GM21528 (cell line): Measurements from ENCODE around the gene FRMD4A.

Experiments
- ATAC-seq: cut with Tn5 transposase; IDR thresholded peaks from one replicate; pipeline ENCODE4 v1.9.1; 2021; ENCODE audit warnings: mild to moderate bottlenecking, moderate library complexity; ENCODE audit not compliant: unreplicated experiment, low FRiP score

The FRMD4A gene

DNA sequence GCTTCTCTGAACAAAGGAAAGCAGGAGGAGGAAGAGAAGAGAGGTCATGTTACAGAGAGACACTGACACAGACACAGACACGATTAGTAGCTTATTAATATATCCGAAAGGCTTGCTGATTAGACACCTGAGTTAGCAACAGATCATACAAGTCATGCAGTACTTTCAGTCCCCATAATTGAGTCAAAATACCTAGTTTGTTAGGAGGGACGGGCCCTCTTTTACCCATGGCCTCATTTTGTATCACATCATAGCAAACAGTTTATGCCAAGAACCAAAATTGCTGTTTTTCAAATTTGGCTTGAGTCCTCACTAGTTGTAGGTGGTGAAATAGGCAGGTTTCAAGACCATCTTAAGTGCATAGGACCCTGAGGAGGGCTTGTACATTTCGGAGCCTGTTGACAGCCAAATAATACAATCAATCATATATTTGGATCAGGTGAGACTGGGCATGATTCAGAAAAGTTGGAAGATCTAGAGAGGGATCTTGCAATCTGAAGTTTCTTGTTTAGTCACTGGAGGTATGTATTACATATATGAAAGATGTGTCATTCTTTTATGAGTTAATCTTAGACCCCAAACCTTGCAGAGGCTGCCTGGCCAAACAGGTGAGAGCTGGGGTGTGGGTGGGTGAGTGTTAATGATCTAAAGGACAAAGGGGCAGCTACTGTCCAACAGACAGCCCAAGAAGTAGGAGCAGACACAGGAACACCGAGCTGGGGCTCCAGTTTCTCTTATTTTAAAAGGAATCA is 678.6 kb downstream of the FRMD4A start:
- ATAC-seq, result no peak

DNA sequence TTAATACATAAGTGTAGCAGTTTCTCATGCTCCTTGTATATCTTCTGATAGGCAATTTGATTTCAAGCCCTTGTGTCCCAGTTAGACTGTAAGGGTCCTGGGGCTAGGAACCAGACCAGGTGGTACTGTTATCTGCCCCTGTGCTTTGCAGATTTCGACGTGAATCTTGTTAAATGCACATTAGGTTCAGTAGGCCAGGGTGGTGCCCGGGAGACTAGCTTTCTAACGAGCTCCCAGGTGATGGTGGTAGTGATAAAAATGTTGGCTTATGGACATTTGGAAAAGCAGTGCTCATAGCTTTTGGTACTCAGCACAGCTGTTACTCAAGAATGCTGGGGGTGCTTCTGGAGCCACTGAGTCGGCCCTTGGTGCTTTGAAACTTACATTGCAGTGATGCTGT is 679.8 kb downstream of the FRMD4A start:
- no peak for ATAC-seq

DNA sequence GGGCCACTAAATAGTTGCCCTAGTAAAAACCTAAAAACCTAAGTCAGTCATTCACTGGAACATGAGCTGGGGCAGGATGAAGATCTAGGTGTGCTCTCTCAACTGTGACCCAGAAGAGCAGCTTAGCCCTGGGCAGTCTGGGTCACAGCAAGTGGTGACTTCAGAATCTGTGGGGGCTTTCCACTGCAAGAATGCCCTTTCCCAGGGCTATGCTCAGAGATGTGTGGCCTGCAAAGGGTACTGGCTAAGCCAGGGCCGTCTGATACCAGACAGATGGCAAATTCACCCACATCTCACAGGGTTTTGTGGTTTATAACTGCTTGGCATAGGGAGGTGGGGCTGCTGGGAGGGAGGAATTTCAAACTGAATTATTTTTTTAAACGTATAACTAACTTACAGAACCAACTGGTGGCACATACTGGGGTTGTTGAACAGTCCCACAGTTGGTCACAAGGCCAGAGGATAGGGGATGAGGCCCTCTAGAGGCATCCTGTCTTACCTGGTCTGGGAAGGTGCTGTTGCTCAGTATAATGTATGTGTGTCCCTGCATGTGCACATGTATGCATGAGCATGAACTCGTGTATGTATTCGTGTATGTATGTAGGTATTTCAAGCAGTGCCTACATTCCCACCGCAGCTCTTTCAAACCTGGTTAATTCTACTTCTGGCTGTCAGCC is 680.7 kb downstream of the FRMD4A start:
- no peak for ATAC-seq

DNA sequence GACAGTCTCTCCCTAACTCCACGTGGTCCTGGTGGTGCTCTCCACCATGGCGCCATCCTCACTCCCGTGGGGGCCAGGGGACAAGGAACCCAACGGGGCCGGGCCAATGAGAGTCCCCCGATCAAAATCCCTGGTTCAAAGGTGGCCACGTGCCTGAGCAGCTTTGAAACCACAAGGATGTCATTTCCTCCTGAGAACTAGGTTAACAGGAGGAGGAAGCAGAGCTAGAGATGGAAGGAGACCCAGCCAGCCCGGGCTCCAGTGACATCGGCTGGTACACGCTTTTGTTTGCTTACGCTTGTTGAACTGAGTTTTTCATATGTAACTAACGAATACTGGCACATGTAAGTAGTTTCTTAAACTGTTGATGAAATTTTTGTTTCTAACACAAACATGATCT is 682.3 kb downstream of the FRMD4A start:
- ATAC-seq, result no peak

DNA sequence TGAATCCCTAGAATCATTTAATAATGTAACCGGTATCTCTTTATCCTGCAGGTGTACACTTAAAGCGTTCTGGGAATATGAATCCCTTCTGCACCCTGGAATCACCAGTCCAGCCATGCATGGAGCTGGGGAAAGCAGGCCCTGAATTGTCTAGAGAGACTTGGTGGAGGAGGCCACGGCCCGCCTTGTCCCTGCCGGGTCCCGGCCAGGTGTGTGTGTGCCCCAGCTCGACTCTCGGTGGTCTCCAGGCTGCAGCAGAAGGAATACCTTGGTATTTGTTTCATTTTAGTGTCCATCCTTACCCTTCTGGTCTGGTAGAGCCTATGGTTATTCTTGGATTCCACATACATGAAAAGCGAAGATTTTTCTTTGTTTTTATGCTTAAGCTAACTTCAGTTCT is 685.9 kb downstream of the FRMD4A start:
- ATAC-seq, result no peak

DNA sequence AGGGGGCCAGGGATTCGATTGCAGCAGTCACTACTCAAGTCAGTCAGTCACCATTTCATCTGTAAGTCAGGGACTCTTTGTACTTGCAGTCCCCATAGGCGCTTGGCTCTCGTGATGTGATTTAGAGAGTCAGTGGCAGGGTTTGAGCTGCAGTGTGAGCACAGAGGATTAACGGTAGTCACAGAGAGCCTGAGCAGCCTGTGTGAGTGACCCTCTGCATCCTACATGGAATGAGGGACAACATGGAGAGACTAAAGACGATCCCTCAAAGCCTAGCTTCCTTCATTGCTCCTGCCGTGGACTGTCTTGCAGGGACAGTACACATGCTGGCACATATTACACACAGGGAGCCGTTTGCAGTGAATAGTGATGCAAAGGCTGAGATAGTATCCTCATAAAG is 687.7 kb downstream of the FRMD4A start:
- no peak for ATAC-seq

DNA sequence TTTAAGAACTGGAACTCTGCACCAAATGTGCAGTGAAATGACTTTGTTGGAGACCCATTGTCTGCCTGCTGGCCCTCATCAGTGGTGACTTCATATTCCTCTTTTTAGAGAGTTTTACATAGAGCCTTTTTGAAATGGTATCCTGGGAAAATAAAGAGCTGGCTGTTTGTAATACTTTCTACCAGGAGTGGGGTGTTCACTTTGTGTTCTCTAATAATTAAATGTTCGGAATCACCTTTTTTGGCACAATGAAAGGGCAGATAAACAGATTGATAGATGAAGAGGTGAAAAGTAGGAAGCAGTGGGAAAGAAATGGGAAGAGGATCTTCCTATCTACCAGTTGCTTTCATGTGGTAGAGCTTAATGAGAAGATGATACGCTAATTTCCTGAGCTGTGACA is 688.4 kb downstream of the FRMD4A start:
- no peak for ATAC-seq

DNA sequence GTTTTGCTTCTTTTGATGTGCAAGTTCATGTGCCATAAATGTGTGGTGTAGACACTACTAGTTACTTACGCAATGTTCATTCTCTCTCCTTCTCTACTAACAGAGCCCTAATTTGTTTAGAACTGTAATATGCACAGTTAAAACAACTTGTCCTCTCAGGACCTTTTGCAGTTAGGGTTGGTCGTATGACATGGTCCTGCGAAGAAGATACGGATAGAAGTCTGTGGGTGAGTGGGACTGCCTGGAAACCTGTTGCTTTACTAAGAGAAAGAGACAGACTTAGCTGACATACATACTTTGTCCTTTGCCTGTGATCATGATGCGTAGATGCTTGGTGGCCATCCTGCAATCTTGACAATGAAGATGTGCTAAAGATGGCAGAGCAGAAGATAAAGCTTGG is 692.8 kb downstream of the FRMD4A start:
- no peak for ATAC-seq

DNA sequence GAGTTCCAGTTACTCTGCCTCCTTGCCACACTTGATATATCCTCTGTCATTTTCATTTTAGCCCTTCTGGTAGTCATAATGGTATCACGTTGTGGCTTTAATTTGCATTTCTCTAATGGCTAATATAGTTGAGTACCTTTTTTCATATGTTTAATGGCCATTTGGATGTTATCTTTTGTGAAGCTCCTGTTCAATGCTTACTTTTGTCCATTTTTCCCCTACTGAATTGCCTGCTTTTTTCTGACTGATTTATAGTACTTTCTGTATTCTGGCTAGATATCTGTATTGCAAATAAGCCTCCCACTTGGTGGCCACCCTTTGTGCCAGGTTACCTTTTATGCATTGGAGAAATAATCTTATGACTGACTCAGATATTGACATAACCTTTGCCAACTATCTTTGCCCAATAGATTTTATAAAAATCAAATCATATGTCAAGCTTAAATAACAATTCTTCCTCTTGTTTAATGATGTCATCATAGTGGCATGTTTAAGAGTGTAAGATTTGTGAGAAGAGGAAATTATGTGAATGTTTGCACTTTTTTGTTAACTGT is 693.3 kb downstream of the FRMD4A start:
- ATAC-seq, result no peak

DNA sequence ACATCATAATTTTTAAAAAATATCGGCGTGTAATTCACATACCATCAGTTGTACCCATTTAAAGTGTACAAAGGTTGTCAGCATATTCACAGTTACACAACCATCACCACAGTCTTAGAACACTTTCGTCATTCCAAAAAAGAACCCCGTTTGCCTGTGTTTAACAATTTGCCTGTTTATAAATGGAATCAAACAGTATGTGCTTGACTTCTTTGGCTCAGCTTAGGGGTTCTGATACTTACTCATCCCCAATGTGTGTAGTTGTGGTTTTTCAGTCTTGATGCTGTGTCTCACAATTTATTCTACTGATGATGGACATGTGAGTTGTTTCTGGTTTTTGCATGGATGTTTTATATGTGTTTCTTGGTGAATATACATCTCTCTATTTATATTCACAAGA is 693.9 kb downstream of the FRMD4A start:
- ATAC-seq, result no peak

DNA sequence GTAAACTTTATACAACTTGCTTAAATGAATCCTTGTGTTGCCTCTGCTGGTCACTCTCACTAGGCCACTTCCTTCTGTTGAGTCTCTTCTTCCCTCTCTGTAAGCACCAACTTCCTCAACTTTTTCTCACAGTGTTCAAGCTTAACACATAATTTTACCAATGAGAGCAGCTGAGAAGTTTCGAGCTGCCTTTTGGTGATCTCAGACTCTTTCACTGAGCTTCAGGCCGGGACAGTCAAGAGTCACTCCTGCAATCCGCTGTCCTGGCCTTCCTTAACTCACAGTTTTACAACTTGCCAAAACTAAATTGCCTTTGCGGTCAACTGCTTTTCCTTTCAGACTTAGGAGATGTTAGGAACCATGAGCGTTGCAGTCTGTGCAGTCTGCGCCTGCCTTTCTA is 696.5 kb downstream of the FRMD4A start:
- ATAC-seq, result no peak

DNA sequence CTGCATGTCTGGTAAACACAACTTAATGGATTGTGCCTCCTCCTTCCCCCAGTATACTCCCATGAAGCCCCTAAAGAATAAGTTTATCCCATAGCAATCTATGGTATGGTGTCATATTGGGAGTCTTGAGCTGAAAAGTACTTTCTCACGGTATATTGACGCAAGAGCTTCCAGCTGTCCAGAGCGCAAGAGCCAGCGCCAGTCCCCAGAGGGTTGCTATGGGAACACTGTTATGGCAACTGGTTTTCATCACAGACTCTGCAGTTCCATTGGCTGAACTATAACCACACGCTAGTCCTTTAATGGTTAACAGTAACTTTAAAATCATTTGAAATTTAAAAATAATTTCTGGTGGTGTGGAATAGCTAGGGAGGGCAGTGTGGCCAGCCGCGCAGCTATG is 697.0 kb downstream of the FRMD4A start:
- no peak for ATAC-seq

DNA sequence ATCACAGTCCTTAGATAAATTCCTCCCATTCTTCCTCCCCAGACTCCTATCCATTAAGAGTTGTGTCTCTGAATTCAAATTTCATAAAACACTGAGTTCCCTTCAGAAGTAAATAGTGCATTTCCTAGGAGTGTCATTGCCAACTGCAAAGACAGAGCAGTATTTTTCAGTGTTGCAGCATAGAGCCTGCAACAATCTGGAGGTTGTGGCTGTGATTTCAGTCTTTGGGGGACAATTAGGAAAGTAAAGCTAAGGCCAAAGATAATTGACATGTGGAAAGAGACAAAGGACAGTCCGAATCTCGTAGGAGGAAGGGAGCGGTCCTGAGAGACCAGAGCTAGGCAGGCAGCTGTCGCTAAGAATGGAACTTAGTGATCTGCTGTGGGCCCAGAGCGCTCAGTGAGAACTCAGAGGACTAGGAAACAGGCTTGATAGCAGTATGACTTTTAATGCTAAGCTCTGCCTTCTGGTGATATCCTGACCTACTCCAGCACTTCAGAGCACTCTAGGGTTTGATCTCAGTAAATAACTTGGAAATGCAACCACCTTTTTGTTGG is 697.8 kb downstream of the FRMD4A start:
- ATAC-seq, result no peak

DNA sequence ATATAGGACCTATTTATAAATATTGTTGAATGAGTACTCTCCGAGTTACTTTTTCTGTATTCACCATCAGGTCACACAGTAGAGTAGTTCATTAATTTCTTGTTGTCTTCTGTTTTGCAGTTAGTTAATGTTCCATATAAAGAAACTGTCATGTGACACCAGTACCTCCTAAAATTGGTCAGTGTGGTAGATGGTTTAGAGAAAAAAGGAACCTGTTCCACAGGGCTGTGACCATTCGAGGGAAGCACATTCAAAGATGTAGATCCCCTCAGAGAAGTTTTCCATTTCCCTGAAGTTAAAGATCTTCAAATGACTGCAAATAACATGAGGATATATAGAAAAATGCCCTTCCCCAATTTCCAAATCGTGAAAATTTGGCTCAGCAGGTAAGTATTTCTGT is 698.3 kb downstream of the FRMD4A start:
- ATAC-seq, result no peak

DNA sequence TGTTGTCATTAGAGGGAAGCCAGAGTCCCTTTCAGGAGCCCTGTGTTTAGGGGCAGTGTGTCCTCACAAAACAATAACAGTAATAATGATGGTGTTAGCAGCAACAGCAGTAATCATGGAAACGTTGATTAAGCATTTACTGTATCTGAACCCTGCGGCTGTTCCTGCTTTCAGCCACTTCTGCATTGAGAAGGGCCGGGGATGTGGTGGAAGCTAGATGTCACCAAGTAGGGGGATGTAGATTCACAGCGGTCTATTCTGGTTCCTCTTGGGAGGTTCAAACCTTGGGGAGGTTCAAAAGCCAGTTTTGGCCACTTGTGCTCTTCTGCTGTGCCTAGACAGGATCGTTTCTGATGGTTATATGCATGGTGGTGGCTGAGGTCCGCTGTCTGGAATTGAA is 699.1 kb downstream of the FRMD4A start:
- ATAC-seq, result no peak

DNA sequence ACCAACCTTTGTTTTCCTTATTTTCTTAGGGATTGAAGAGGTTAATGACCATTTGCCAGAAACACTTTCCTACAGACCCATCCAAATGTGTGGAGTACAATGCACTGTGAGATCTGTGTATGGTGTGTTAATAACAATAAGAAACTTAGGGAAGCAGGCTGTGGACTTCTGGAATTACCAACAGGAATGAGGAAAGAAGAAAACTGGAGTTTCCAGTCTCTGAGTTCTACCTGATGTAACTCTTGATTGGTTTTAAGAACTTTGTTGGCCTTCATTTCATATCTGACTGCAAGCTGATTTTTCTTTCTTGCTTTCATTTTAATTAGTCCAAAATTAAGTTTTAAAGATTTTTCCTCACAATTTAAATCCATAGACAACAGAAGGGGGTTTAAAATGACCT is 700.5 kb downstream of the FRMD4A start:
- ATAC-seq, result no peak

DNA sequence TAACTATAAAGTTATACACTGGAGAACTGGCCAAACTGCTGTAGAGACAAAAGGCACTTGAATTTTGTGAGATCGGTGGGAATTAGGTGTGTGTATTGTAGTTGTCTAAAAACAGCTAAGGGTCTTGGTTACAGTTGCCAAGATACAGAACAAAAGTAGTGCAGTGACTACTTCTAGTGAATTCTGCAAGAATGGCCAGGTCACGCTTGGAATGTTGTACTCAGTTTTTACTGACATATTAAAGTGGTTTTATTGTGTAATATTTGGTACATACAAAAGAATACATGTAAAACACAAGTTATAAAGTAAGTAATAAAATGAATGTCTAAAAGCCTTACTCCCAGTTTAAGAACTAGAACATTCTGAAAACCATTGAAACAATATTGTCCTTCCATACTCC is 701.6 kb downstream of the FRMD4A start:
- no peak for ATAC-seq

DNA sequence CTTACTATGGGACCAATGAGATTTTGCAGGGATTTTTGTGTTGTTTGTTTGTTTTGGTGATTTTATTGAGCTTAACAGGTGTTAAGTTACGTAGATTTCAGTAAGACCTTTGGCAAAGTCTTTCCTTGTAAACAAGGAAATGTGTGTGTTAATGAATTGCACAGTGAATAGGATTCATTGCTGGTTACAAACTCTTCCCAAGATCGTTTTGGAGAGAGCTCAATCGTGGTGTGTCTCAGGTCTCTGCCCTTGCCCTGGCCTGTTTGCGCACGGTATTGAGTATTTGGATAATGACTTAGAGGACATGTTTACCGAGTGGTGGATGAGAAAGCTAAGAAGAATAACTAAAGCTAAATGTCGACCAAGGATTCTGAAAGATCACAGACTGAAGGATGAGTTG is 702.1 kb downstream of the FRMD4A start:
- ATAC-seq, result no peak

DNA sequence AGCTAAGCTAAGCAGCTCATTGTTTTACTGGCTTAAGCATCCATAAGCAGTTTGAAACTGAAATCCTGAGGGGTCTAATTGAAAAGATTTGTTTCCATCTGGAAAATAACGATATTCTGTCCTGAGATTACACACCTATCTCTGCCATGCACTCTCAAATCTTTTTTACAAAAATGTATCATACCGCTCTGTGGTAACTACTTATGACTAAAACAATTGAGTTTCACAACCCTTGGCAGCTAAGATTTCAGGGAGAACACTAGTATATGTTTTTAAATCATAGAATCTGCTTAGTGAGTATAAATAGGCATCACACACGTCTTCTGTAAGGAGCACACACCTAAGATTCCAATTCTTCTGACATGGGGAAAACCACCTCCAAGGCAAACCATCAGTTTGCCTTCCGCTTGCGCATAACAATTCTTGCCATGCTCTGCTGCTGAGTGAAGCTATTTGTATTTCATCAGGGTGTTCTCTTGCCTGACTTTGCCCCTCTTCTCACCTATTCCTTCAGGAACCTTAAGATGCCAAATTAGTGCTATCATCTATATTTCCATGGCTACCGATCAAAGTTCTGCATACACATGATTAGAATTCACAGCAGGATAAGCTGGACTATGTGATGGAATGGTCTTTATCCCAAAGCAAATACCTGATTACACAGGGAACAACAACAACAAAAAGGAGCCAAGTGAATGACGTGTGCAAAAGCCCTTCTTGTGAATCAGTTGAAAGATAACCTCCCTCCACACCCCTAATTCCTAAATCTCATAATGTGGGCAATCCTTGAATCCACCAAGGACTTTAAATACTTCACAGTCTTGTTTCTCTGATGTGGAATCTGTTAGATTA is 703.0 kb downstream of the FRMD4A start:
- ATAC-seq, result no peak

DNA sequence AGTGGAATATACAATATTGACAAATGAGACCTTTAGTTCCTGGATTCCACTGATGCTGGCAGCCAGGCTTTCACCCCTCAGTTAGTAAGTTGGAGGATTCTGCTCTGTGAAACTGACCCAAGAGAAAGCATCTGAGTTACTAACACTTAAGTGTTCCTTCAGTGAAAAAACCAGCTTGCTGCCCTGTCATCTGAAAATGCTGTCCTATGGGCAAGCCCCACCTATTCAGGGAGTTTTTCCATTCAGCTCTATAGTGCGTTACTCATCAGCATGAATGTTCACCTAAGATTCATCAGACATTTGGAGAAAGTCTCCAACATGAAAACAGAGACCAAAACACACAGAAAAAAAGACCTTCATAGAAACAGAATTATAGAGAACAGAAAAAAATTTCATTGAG is 706.1 kb downstream of the FRMD4A start:
- no peak for ATAC-seq

DNA sequence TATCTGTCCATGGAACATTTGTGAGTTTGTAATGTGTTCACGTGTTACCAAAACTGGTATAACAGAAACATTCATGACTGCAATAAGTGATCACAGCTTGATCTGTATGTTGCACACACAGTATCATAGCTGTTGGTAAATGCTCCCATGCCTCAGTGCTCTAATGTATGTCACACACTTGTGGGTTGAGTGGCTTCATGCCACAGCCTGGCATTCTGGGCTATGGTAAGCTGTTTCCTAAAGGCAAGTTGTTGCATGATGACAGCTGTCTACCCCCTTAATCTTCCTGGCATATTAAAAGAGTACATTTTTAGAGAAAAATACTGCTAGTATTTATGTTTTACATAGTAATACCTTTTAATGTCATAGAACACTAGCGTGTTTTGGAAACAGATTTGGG is 708.8 kb downstream of the FRMD4A start:
- ATAC-seq, result no peak
